ENCODE measurements around the gene MYBPHL.

The MYBPHL gene

GRCh38 chr1:109279615-109280278 is 27.1 kb downstream of the MYBPHL start:
- no peak for DNase-seq (ENCODE audit: low read depth)

GRCh38 chr1:109277434-109278204 is 29.2 kb downstream of the MYBPHL start:
- DNase-seq (ENCODE audit: low read depth) = peak; percentile 54

- DNase-seq (ENCODE audit: low read depth) = no peak
These were observed 31.0 kb downstream of the MYBPHL start for GRCh38 chr1:109275706-109276345.

DNA sequence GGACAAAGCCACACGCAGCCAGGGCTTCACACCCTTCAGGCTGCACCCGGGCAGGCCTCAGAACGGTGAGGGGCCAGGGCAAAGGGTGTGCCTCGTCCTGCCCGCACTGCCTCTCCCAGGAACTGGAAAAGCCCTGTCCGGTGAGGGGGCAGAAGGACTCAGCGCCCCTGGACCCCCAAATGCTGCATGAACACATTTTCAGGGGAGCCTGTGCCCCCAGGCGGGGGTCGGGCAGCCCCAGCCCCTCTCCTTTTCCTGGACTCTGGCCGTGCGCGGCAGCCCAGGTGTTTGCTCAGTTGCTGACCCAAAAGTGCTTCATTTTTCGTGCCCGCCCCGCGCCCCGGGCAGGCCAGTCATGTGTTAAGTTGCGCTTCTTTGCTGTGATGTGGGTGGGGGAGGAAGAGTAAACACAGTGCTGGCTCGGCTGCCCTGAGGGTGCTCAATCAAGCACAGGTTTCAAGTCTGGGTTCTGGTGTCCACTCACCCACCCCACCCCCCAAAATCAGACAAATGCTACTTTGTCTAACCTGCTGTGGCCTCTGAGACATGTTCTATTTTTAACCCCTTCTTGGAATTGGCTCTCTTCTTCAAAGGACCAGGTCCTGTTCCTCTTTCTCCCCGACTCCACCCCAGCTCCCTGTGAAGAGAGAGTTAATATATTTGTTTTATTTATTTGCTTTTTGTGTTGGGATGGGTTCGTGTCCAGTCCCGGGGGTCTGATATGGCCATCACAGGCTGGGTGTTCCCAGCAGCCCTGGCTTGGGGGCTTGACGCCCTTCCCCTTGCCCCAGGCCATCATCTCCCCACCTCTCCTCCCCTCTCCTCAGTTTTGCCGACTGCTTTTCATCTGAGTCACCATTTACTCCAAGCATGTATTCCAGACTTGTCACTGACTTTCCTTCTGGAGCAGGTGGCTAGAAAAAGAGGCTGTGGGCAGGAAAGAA is 32.0 kb downstream of the MYBPHL start:
- no peak for DNase-seq (ENCODE audit: low read depth)

GRCh38 chr1:109273570-109274288 is 33.1 kb downstream of the MYBPHL start:
- DNase-seq (ENCODE audit: low read depth) = no peak

DNA sequence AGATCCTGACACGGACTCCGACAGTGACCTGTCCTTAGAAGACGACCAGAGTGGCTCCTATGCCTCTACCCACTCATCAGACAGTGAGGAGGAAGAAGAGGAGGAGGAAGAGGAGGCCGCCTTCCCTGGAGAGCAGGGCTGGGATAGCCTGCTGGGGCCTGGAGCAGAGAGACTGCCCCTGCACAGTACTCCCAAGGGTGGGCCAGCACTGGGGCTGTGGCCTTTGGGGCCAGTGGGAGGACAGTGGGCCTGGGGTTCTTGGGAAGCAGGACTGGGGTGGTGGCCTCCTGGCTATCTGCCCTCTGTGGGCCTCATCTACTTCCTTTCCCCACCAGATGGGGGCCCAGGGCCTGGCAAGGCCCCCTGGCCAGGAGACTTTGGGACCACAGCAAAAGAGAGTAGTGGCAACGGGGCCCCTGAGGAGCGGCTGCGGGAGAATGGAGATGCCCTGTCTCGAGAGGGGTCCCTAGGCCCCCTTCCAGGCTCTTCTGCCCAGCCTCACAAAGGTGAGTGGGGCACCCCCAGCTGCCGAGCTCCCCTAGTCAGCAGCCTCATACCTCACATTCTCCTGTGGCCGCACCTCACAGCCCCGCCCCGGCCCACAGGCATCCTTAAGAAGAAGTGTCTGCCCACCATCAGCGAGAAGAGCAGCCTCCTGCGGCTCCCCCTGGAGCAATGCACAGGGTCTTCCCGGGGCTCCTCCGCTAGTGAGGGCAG is 33.8 kb downstream of the MYBPHL start:
- DNase-seq (ENCODE audit: low read depth) = no peak

- no peak for DNase-seq (ENCODE audit: low read depth)
These were observed 34.6 kb downstream of the MYBPHL start for GRCh38 chr1:109272021-109272799.

- no peak for DNase-seq (ENCODE audit: low read depth)
These were observed 35.4 kb downstream of the MYBPHL start for GRCh38 chr1:109271458-109271857.

- no peak for DNase-seq (ENCODE audit: low read depth)
These were observed 36.0 kb downstream of the MYBPHL start for GRCh38 chr1:109270623-109271317.

DNA sequence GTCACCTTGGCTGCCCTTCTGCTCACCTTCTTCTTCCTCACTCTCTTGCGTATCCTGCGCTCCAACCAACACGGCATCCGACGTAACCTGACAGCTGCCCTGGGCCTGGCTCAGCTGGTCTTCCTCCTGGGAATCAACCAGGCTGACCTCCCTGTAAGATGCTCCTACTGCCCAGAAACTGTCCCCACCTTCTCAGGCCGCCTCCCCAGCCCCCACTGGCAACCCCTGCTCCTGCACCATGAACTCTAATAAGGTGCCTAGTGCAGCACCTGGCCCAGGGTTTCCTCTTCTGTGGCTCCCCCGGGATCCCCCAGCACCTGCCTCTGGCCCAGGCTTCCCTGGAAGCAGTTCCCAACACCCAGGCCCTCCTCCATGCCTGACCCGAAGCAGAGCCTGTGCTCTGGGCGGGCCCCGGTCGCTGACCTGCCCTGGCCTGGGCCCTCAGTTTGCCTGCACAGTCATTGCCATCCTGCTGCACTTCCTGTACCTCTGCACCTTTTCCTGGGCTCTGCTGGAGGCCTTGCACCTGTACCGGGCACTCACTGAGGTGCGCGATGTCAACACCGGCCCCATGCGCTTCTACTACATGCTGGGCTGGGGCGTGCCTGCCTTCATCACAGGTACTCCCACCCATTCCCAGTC is 36.7 kb downstream of the MYBPHL start:
- DNase-seq (ENCODE audit: low read depth) = no peak

GRCh38 chr1:109269212-109269980 is 37.4 kb downstream of the MYBPHL start:
- no peak for DNase-seq (ENCODE audit: low read depth)

- DNase-seq (ENCODE audit: low read depth) = no peak
These were observed 38.2 kb downstream of the MYBPHL start for GRCh38 chr1:109268431-109269211.

DNA sequence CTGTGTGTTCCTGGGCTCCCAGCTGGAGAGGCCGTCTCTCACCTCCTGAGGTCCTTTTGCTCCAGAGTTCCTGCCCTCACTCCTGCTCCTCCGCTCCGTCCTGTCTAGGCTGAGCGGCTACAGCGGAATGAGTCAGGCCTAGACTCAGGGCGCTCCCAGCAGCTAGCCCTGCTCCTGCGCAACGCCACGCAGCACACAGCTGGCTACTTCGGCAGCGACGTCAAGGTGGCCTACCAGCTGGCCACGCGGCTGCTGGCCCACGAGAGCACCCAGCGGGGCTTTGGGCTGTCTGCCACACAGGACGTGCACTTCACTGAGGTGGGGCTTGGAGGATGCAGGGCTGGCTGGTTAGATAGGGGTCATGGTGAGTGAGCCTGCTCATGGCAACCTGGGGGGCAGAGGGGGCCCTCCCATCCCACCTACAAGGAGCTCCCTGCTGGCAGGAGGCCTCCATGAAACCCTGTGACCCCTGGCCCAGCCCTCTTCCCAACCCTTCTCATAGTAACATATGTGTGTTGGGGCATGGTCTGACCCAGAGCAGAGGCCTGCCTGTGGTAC is 39.0 kb downstream of the MYBPHL start:
- DNase-seq (ENCODE audit: low read depth) = no peak

- no peak for DNase-seq (ENCODE audit: low read depth)
These were observed 39.8 kb downstream of the MYBPHL start for GRCh38 chr1:109266965-109267364.

- no peak for DNase-seq (ENCODE audit: low read depth)
These were observed 41.0 kb downstream of the MYBPHL start for GRCh38 chr1:109265741-109266330.

- DNase-seq (ENCODE audit: low read depth) = no peak
These were observed 41.8 kb downstream of the MYBPHL start for GRCh38 chr1:109265016-109265415.
